ENCODE results near the gene PPP1R37. TPM values are rescaled to one million over a fixed set of nuclear protein-coding genes. Genes with fewer than 3 reads are reported as not detected.
A peak's percentile ranks its signal among the peaks of the same experiment; 100 is the strongest.

The PPP1R37 gene
- total and polyA plus RNA-seq, 12 donors = 12.5 to 38.3 (median 16.8) TPM

GRCh38 chr19:45163156-45163555 is 70.2 kb downstream of the PPP1R37 start:
- no peaks in the 10 kb centered on the region for H3K36me3 ChIP-seq
- no peak overlapping the region for H3K27ac ChIP-seq
- ATAC-seq = no peak
- H3K9me3 ChIP-seq = no peaks in the 10 kb centered on the region
- DNase-seq = no peak
- no peak overlapping the region for H3K4me3 ChIP-seq
- 85 to 91% methylated on average over 17 of the region's 17 CpGs for WGBS, 2 donors
- intact Hi-C loops (cut with DNase I) = no loop called here
- no peak for TF ChIP-seq CTCF (IDR thresholded peaks at IDR 0.05)
- H3K27me3 ChIP-seq = peaks cover 0 to 36% (median 30%) of the 10 kb centered on the region in 7 donors
- H3K4me1 ChIP-seq = peaks cover 7 to 36% (median 20%) of the 10 kb centered on the region in 9 donors

GRCh38 chr19:45163751-45164460 is 70.9 kb downstream of the PPP1R37 start:
- 79 to 80% methylated on average over 15 of the region's 15 CpGs for WGBS, 2 donors
- peaks cover 0 to 28% (median 23%) of the 10 kb centered on the region in 7 donors for H3K27me3 ChIP-seq
- no peak overlapping the region for H3K27ac ChIP-seq
- ATAC-seq (no peak), DNase-seq (no peak)
- peaks cover 7 to 36% (median 22%) of the 10 kb centered on the region in 9 donors for H3K4me1 ChIP-seq
- H3K4me3 ChIP-seq = no peak overlapping the region
- intact Hi-C loops (cut with DNase I) = no loop called here
- no peaks in the 10 kb centered on the region for H3K9me3 ChIP-seq
- no peaks in the 10 kb centered on the region for H3K36me3 ChIP-seq
- TF ChIP-seq CTCF (IDR thresholded peaks at IDR 0.05) = no peak

DNA sequence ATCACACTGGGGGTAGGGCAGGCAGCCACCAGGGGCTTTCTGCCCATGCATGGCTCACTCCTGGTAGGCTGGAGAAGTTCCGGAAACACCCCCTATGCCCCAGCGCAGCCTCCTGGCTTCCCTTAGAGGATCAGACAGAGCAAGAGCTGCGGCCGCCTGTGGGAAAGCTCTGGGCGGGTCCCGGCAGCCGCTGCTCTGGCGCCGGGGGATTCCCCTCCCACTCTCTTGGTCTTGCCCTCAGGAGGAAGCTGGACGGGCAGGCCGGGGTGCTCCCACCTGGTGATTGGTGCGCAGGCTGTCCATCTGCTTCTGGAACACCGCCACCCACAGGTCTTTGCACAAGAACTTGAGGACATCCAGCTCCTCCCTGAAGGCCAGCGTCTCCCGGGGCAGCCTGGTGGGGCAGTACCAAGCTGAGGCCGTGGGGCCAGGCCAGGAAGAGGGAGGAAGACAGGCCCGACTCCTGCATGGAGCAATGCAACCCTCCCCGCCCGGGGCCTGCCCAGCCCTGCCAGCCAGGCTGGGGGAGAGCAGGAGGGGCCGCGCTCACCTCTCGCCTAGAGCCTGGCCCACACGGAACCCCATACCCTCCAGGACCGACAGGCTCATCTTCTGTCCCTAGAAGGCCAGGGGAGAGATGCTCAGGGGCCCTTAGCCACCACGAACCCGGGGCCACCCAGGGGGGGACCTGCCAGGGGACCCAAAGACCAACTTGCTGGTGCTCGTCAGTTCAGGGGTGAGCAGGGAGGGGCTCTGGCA is 71.8 kb downstream of the PPP1R37 start:
- no peak for TF ChIP-seq CTCF (IDR thresholded peaks at IDR 0.05)
- Histone ChIP-seq H3K36me3 (no peaks in the 10 kb centered on the region), H3K27ac (peak overlapping the region in 2 of 10 donors; percentile 19 to 35), H3K9me3 (no peaks in the 10 kb centered on the region), H3K4me3 (no peak overlapping the region), H3K27me3 (peaks cover 0 to 20% (median 15%) of the 10 kb centered on the region in 7 donors), H3K4me1 (peaks cover 7 to 36% (median 26%) of the 10 kb centered on the region in 9 donors)
- DNase-seq (peak; percentile 36 to 37), ATAC-seq (peak; percentile 31 to 73 (median 61))
- intact Hi-C loops (cut with DNase I) = no loop called here
- 35 to 38% methylated on average over 25 to 27 of the region's 27 CpGs for WGBS, 2 donors

DNA sequence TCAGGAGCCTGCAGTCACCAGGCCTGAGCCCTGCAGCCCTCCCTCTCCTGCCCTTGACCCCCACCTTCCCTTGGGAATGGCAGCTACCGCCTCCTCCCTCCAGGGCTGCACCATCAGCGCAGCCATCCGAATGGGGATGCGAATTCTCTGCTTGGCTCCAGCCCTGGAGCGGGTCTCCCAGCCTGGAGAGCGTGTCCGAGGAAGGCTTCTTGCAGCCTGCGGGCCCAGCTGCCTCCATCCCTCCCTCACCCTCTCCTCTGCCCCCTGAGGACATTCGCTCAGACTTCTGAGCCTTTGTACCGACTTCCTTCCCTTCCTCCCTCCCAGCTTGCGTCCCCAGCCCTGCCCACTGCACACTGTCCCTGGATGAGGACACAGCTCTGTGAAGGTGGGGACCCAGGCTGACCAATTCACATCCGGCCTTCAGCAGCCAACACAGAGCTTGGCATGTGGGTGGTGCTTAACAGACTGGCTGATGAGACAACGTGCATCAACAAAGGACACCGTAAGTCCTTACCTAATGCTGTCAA is 73.8 kb downstream of the PPP1R37 start:
- Histone ChIP-seq H3K9me3 (no peaks in the 10 kb centered on the region), H3K27me3 (peaks cover 0 to 3% (median 0%) of the 10 kb centered on the region in 7 donors), H3K4me3 (no peak overlapping the region), H3K4me1 (peaks cover 7 to 50% (median 29%) of the 10 kb centered on the region in 9 donors), H3K36me3 (no peaks in the 10 kb centered on the region), H3K27ac (peak overlapping the region in 5 of 10 donors; percentile 34 to 48 (median 44))
- DNase-seq (no peak), ATAC-seq (peak in 6 of 8 donors; percentile 15 to 45 (median 32))
- 39 to 40% methylated on average over 14 of the region's 14 CpGs for WGBS, 2 donors
- no peak for TF ChIP-seq CTCF (IDR thresholded peaks at IDR 0.05)
- intact Hi-C loops (cut with DNase I) = no loop called here
